ENCODE results near the gene UBE4B.
A peak's percentile ranks its signal among the peaks of the same experiment; 100 is the strongest.
"Not testable (repeated sequence)": the region's sequence is repeated elsewhere in the genome, so short reads cannot be mapped to it uniquely, and the experiment has no call there.

Gene UBE4B

DNA sequence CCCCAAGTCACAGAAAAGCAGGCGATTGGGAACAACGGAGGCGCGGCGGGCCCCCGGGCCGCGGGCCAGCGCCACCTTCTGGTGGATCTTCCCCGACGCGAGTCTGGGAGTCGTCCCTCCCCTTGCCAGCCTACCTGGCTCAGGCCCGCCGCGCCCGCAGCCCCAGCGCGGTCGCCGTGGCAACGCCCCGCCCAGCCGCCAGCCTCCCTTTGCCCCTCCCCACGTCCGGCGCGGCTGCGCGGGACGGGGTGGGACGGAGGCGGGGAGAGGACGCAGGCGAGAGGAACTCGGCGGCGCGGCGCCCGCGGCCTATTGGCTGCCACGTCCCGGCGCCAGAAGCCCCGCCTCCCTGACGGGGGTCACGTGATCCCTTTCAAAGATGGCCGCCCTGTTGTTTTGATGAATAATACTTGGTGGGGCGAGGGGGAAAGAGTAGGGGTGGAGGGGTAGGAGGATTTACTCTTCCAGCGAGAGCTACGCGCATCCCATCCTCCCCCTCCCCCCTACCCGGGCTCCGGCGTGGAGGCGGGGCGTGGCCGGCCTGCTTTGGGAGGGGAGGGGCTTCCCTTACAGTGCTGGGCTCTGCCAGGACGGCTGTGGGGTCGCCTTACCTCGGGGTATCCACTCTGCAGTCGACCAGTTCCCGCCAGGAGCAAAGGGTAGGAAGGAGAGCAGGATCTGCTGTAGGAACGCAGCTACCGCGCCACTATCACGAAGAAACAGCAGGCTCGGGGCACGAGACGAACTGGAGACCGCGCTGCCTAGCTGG lies at the start of gene UBE4B:
TSS of gene UBE4B (plus strand) at position 369 of the 769 bp plus-strand sequence. CDS start 713 bp downstream, outside the sequence.
- peak within 1 kb of the TSS; percentile 45 for H3K9ac ChIP-seq (ENCODE audit: low read length)
- peaks cover 7% of the 10 kb centered on the region for H3K36me3 ChIP-seq (ENCODE audit: insufficient read depth, low read length)
- H3K9me3 ChIP-seq (ENCODE audit: low read length), result no peaks in the 10 kb centered on the region
- H3K4me1 ChIP-seq (ENCODE audit: insufficient read depth, low read length), result peaks cover 17% of the 10 kb centered on the region
- H3K4me3 ChIP-seq (ENCODE audit: low read depth in 1 of 2, low read length in 2 of 2), result peak within 1 kb of the TSS; percentile 73 to 98
- H3K27me3 ChIP-seq (ENCODE audit: control insufficient read depth in 1 of 2, insufficient read depth in 2 of 2, low read length in 2 of 2), result no peaks in the 10 kb centered on the region
- H3K27ac ChIP-seq (ENCODE audit: low read depth, low read length), result peak within 1 kb of the TSS; percentile 89

DNA sequence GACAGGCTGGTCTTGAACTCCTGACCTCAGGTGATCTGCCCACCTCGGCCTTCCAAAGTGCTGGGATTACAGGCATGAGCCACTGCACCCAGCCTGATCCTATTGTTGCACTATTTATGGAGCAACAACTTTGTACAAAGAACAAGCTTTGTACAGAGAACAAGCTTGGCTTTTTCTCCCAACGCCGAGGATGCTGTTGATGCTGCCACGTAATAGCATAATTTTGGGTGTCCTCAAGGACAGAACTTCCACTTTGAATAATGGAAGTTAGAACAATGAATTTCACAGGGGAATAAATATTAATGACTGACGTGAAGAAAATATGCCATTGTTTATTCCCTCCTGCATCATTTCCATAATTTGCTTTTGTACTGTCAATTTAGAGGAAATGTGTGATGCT lies 48.5 kb upstream of the UBE4B start:
- Histone ChIP-seq H3K27ac (ENCODE audit: low read depth, low read length) (no peak overlapping the region), H3K9ac (ENCODE audit: low read length) (no peak overlapping the region), H3K9me3 (ENCODE audit: low read length) (no peaks in the 10 kb centered on the region), H3K36me3 (ENCODE audit: insufficient read depth, low read length) (peaks cover 12% of the 10 kb centered on the region), H3K4me1 (ENCODE audit: insufficient read depth, low read length) (no peaks in the 10 kb centered on the region), H3K27me3 (ENCODE audit: control insufficient read depth in 1 of 2, insufficient read depth in 2 of 2, low read length in 2 of 2) (no peaks in the 10 kb centered on the region), H3K4me3 (ENCODE audit: low read depth in 1 of 2, low read length in 2 of 2) (no peak overlapping the region)

DNA sequence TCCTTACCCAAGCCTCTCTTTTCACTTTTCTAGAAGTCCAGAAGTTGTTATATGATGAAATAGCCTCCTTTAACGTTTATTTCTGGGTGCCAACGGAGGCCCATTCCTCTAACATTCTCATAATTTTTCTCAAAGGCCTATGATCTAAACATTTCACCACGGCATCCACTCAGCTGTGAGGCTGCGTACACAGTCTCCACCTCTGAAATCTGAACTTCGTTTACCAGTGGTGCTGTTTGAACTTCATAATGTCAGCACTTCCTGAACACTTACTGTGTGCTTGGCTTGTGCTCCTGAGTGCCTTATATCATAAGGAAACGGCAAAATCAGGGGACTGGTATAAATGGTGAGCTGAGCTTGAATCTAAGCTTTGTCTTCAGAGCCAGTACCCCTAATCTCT lies 47.8 kb upstream of the UBE4B start:
- no peak overlapping the region for H3K9ac ChIP-seq (ENCODE audit: low read length)
- no peak overlapping the region for H3K27ac ChIP-seq (ENCODE audit: low read depth, low read length)
- no peak overlapping the region for H3K4me3 ChIP-seq (ENCODE audit: low read depth in 1 of 2, low read length in 2 of 2)
- H3K36me3 ChIP-seq (ENCODE audit: insufficient read depth, low read length), result peaks cover 12% of the 10 kb centered on the region
- H3K4me1 ChIP-seq (ENCODE audit: insufficient read depth, low read length), result no peaks in the 10 kb centered on the region
- H3K9me3 ChIP-seq (ENCODE audit: low read length), result no peaks in the 10 kb centered on the region
- H3K27me3 ChIP-seq (ENCODE audit: control insufficient read depth in 1 of 2, insufficient read depth in 2 of 2, low read length in 2 of 2), result no peaks in the 10 kb centered on the region

DNA sequence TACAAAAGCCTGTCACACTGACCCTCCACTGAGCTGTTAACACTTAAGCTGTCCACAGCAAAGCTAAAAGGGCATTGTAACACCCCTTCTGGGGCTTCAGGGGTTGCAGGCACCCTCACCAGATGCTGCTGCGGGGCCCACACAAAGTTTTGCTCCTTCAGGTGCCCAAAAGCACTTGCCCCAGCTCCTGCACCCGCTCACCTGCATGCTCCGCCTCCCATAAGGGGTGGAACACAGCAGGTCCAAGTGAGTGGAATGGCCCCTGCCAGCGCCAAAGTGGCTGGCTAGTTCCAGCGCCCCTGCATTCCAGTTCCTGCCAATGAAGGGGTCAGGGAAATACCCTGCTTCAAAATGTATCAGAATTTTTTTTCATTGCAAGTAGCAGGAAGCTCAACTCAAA lies 43.0 kb upstream of the UBE4B start:
- Histone ChIP-seq H3K9me3 (ENCODE audit: low read length) (no peaks in the 10 kb centered on the region), H3K4me3 (ENCODE audit: low read depth in 1 of 2, low read length in 2 of 2) (no peak overlapping the region), H3K27ac (ENCODE audit: low read depth, low read length) (no peak overlapping the region), H3K27me3 (ENCODE audit: control insufficient read depth in 1 of 2, insufficient read depth in 2 of 2, low read length in 2 of 2) (no peaks in the 10 kb centered on the region), H3K4me1 (ENCODE audit: insufficient read depth, low read length) (no peaks in the 10 kb centered on the region), H3K36me3 (ENCODE audit: insufficient read depth, low read length) (no peaks in the 10 kb centered on the region), H3K9ac (ENCODE audit: low read length) (no peak overlapping the region)

DNA sequence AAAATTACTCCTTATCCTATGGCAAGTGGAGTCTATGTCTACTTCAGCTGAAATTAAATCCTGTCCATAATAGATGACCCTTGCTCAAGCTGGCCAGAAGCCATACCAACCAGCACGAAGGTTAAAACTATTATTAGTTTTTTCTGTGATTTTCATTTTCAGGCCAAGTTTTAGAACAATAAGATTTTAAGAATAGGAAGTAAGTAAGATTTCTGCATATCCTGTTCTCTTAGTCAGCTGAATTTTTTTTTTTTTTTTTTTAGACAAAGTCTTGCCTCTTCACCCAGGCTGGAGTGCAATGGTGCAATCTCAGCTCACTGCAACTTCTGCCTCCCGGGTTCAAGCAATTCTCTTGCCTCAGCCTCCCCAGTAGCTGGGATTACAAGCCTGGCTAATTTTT lies 41.8 kb upstream of the UBE4B start:
- Histone ChIP-seq H3K4me3 (ENCODE audit: low read depth in 1 of 2, low read length in 2 of 2) (no peak overlapping the region), H3K4me1 (ENCODE audit: insufficient read depth, low read length) (no peaks in the 10 kb centered on the region), H3K9me3 (ENCODE audit: low read length) (no peaks in the 10 kb centered on the region), H3K36me3 (ENCODE audit: insufficient read depth, low read length) (no peaks in the 10 kb centered on the region), H3K9ac (ENCODE audit: low read length) (no peak overlapping the region), H3K27me3 (ENCODE audit: control insufficient read depth in 1 of 2, insufficient read depth in 2 of 2, low read length in 2 of 2) (no peaks in the 10 kb centered on the region), H3K27ac (ENCODE audit: low read depth, low read length) (no peak overlapping the region)

DNA sequence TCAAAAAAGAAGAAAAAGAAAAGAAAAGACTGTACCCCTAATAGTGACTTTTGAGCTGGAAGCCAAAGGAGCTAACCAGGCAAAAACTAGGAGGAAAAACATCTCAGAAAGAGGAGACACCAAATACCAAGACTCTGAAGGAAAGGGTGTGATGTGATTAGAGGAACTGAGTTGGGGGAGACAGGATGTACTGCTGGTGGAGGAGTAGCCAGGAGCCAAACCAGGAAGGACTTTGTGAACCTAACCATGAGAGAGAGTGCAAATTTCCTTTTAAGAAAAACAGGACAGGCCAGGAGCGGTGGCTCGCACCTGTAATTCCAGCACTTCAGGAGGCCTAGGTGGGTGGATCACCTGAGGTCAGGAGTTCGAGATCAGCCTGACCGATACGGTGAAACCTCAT lies 39.8 kb upstream of the UBE4B start:
- Histone ChIP-seq H3K4me3 (ENCODE audit: low read depth in 1 of 2, low read length in 2 of 2) (no peak overlapping the region), H3K9me3 (ENCODE audit: low read length) (no peaks in the 10 kb centered on the region), H3K9ac (ENCODE audit: low read length) (no peak overlapping the region), H3K27me3 (ENCODE audit: control insufficient read depth in 1 of 2, insufficient read depth in 2 of 2, low read length in 2 of 2) (peaks cover 0 to 12% of the 10 kb centered on the region in 2 donors), H3K36me3 (ENCODE audit: insufficient read depth, low read length) (no peaks in the 10 kb centered on the region), H3K27ac (ENCODE audit: low read depth, low read length) (no peak overlapping the region), H3K4me1 (ENCODE audit: insufficient read depth, low read length) (no peaks in the 10 kb centered on the region)

DNA sequence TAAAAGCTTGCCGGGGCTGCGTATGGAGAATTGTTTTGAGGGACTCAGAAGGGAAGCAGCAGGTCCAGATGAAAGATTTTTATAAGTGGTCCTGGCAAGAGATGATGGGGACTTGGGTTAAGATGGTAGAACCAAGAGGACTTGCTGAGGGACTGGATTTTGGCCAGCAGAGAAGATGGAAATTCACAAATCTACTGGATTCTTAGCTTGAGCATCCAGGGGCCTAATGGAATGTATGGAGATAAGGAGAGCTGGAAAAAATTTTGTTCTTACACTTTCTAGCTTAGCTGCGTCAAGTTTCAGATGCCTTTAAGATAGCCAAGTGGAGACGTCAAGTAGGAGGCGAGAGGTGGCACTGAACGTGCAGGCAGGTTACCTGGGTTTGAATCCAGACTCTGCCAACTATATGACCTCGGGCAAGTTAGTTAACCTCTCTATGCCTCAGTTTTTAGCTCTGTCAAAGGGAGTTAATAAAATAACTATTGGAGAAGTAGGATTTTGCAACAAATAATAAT lies 39.1 kb upstream of the UBE4B start:
- Histone ChIP-seq H3K9me3 (ENCODE audit: low read length) (no peaks in the 10 kb centered on the region), H3K36me3 (ENCODE audit: insufficient read depth, low read length) (no peaks in the 10 kb centered on the region), H3K9ac (ENCODE audit: low read length) (no peak overlapping the region), H3K4me3 (ENCODE audit: low read depth in 1 of 2, low read length in 2 of 2) (no peak overlapping the region), H3K27me3 (ENCODE audit: control insufficient read depth in 1 of 2, insufficient read depth in 2 of 2, low read length in 2 of 2) (peaks cover 0 to 18% of the 10 kb centered on the region in 2 donors), H3K27ac (ENCODE audit: low read depth, low read length) (no peak overlapping the region), H3K4me1 (ENCODE audit: insufficient read depth, low read length) (no peaks in the 10 kb centered on the region)

DNA sequence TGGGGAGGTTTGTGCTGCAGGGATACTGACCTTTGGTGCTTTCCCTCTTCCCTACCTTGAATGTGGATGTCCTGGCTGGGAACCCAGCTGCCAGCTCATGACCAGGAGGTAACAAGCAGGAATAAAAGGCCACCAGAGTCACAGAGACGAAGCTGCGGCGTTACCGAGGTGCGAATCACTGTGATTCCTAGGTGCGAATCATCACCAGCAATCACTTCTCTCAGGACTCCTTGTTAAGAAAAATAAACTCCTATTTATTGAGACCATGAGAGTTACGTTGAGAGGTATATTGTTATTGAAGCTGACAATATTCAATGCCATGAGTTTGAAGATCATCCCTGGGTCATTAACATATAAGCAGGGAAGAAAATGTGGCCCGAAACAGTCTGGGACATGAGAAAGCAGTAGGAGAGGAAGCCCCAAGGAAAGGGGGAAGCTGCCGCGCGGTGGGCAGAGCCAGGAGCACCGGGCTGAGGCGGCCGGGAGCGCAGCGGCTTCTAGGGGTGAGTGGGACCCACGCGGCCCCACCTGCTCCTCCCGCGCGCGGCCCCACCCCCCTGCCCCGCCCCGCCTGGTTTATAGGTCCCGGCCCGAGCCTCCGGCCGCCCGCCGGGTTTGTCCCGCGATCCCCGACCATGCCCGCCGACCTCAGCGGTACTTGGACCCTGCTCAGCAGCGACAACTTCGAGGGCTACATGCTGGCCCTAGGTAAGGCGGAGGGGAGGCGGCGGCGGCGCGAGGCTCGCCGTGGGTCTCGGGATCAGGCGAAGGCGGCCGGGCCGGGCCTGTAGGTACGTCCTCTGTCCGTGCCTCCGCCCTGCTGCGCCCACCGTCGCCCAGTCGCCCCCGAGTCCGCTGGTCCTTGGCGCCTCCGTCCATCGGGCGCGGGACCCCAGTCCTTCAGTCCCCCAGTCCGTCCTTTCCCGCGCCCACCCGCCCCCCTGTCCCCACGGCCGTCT lies 35.9 kb upstream of the UBE4B start, which contains the start of gene RBP7:
TSS of gene RBP7 (plus strand) at position 605 of the 959 bp plus-strand sequence. CDS start at position 636, 31 bp downstream.
- no peak within 1 kb of the TSS for H3K27ac ChIP-seq (ENCODE audit: low read depth, low read length)
- H3K4me1 ChIP-seq (ENCODE audit: insufficient read depth, low read length), result no peaks in the 10 kb centered on the region
- H3K9me3 ChIP-seq (ENCODE audit: low read length), result no peaks in the 10 kb centered on the region
- H3K9ac ChIP-seq (ENCODE audit: low read length), result no peak within 1 kb of the TSS
- H3K4me3 ChIP-seq (ENCODE audit: low read depth in 1 of 2, low read length in 2 of 2), result peak within 1 kb of the TSS; percentile 27 to 36
- peaks cover 0 to 22% of the 10 kb centered on the region in 2 donors for H3K27me3 ChIP-seq (ENCODE audit: control insufficient read depth in 1 of 2, insufficient read depth in 2 of 2, low read length in 2 of 2)
- H3K36me3 ChIP-seq (ENCODE audit: insufficient read depth, low read length), result no peaks in the 10 kb centered on the region

DNA sequence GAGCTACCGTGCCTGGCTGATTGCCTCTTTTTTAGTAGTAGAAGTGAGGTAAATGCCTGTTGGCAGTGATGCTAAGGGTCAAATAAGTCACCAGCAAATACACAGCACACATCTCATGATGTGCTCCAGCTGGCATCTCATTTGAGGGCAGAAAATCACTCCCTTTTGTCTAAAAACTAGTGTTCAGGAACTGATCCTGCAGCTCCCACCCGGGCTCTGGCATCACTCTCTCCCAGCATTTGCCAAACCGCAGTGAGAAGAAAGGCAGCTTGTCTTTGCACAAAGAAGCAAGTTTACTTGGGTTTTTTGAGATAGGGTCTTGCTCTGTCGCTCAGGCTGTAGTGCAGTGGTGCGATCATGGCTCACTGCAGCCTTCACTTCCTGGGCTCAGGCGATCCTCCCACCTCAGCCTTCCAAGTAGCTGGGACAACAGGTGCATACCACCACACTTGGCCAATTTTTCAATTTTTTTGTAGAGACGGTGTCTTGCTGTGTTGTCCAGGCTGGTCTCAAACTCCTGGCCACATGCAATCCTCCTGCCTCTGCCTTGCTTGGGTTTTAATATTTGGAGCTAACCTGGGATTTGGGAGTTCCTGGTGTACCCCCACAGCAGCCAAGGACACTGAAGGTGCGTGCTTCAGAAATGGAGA lies 31.6 kb upstream of the UBE4B start:
- Histone ChIP-seq H3K36me3 (ENCODE audit: insufficient read depth, low read length) (no peaks in the 10 kb centered on the region), H3K27me3 (ENCODE audit: control insufficient read depth in 1 of 2, insufficient read depth in 2 of 2, low read length in 2 of 2) (peaks cover 0 to 22% of the 10 kb centered on the region in 2 donors), H3K9ac (ENCODE audit: low read length) (no peak overlapping the region), H3K4me3 (ENCODE audit: low read depth in 1 of 2, low read length in 2 of 2) (no peak overlapping the region), H3K9me3 (ENCODE audit: low read length) (no peaks in the 10 kb centered on the region), H3K27ac (ENCODE audit: low read depth, low read length) (no peak overlapping the region), H3K4me1 (ENCODE audit: insufficient read depth, low read length) (no peaks in the 10 kb centered on the region)

DNA sequence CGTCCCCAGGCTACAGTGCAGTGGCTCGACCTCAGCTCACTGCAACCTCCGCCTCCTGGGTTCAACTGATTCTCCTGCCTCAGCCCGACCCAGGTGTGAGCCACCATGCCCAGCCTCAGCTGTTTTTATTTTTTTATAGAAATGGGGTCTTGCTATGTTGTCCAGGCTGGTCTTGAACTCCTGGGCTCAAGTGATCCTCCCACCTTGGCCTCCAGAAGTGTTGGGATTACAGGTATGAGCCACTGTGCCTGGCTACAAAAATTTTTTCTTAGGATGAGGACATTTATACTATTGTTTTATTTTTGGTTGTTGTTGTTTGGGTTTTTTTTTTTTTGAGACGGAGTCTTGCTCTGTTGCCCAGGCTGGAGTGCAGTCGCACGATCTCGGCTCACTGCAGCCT lies 27.5 kb upstream of the UBE4B start:
- not testable (repeated sequence) for H3K36me3 ChIP-seq (ENCODE audit: insufficient read depth, low read length); H3K4me1 ChIP-seq (ENCODE audit: insufficient read depth, low read length); H3K27ac ChIP-seq (ENCODE audit: low read depth, low read length); H3K9ac ChIP-seq (ENCODE audit: low read length); H3K27me3 ChIP-seq (ENCODE audit: control insufficient read depth in 1 of 2, insufficient read depth in 2 of 2, low read length in 2 of 2); H3K9me3 ChIP-seq (ENCODE audit: low read length); H3K4me3 ChIP-seq (ENCODE audit: low read depth in 1 of 2, low read length in 2 of 2)

DNA sequence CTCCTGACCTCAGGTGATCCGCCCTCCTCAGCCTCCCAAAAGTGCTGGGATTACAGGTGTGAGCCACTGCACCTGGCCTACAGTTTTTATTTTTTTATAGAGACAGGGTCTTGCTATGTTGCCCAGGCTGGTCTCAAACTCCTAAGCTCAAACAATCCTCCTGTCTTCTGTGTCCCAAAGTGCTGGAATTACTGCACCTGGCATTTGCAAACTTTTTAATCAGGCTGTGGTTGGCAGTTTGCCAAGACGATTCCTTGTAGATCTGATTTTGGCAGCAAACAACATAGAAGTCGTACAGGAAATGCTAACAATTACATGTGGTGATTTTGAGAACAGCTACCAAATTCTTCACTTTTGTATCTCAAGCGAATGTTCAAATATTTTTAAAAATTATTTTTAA lies 25.6 kb upstream of the UBE4B start:
- no peaks in the 10 kb centered on the region for H3K36me3 ChIP-seq (ENCODE audit: insufficient read depth, low read length)
- no peak overlapping the region for H3K9ac ChIP-seq (ENCODE audit: low read length)
- no peaks in the 10 kb centered on the region for H3K27me3 ChIP-seq (ENCODE audit: control insufficient read depth in 1 of 2, insufficient read depth in 2 of 2, low read length in 2 of 2)
- H3K27ac ChIP-seq (ENCODE audit: low read depth, low read length), result no peak overlapping the region
- H3K4me1 ChIP-seq (ENCODE audit: insufficient read depth, low read length), result no peaks in the 10 kb centered on the region
- no peaks in the 10 kb centered on the region for H3K9me3 ChIP-seq (ENCODE audit: low read length)
- no peak overlapping the region for H3K4me3 ChIP-seq (ENCODE audit: low read depth in 1 of 2, low read length in 2 of 2)
